Trophoblast cell (in vitro differentiated cells and primary cell): ENCODE data around the gene MAP2K2.

Experiments
- DNase-seq, 2 donors: peaks; one replicate each; pipeline ENCODE4 v3.0.0-alpha.2; 2016
- H2AFZ ChIP-seq: 2 replicates; pipeline ENCODE4 v1.6.1; 2013; ENCODE audit warnings: low read length, moderate library complexity, mild to moderate bottlenecking; ENCODE audit not compliant: insufficient read depth, poor library complexity
- H2AK5ac ChIP-seq: 2 replicates; pipeline ENCODE4 v1.6.1; 2013; ENCODE audit warnings: mild to moderate bottlenecking, low read length
- H2BK120ac ChIP-seq: 2 replicates; pipeline ENCODE4 v1.6.1; 2013; ENCODE audit warnings: low read length, mild to moderate bottlenecking, moderate library complexity; ENCODE audit not compliant: insufficient read depth, poor library complexity
- H2BK12ac ChIP-seq: 2 replicates; pipeline ENCODE4 v1.6.1; 2013; ENCODE audit warnings: mild to moderate bottlenecking, low read length, moderate library complexity
- H2BK5ac ChIP-seq: 2 replicates; pipeline ENCODE4 v1.6.1; 2013; ENCODE audit warnings: low read length, low read depth, moderate library complexity, mild to moderate bottlenecking; ENCODE audit not compliant: poor library complexity
- H3K14ac ChIP-seq: 2 replicates; pipeline ENCODE4 v1.6.1; 2013; ENCODE audit warnings: mild to moderate bottlenecking, low read length
- H3K18ac ChIP-seq: 2 replicates; pipeline ENCODE4 v1.6.1; 2013; ENCODE audit warnings: mild to moderate bottlenecking, low read length
- H3K23ac ChIP-seq: 2 replicates; pipeline ENCODE4 v1.6.1; 2013; ENCODE audit warnings: low read length
- H3K27ac ChIP-seq: 2 replicates; pipeline ENCODE4 v1.5.1; 2013; ENCODE audit warnings: low read depth, mild to moderate bottlenecking, inconsistent platforms, low read length, moderate library complexity
- H3K27me3 ChIP-seq: 2 replicates; pipeline ENCODE4 v1.6.1; 2013; ENCODE audit warnings: inconsistent platforms, mild to moderate bottlenecking, low read length, moderate library complexity; ENCODE audit not compliant: insufficient read depth
- H3K36me3 ChIP-seq, 2 experiments: 1 replicate in 1 of 2; 2 replicates in 1 of 2; pipeline ENCODE4 v1.6.1; 2013; ENCODE audit warnings: low read length in 2 of 2, mild to moderate bottlenecking in 2 of 2, moderate library complexity in 1 of 2; ENCODE audit not compliant: insufficient read depth in 2 of 2, control insufficient read depth in 1 of 2
- H3K4ac ChIP-seq: 2 replicates; pipeline ENCODE4 v1.6.1; 2013; ENCODE audit warnings: low read depth, mild to moderate bottlenecking, low read length, moderate library complexity
- H3K4me1 ChIP-seq, 2 experiments: 1 replicate in 1 of 2; 2 replicates in 1 of 2; pipeline ENCODE4 v1.6.1; 2013; ENCODE audit warnings: low read length in 2 of 2, mild to moderate bottlenecking in 2 of 2, moderate library complexity in 1 of 2; ENCODE audit not compliant: insufficient read depth in 2 of 2, control insufficient read depth in 1 of 2
- H3K4me2 ChIP-seq: 2 replicates; pipeline ENCODE4 v1.6.1; 2013; ENCODE audit warnings: inconsistent platforms, mild to moderate bottlenecking, low read length, moderate library complexity
- H3K4me3 ChIP-seq: 2 replicates; pipeline ENCODE4 v1.5.1; 2013; ENCODE audit warnings: mild to moderate bottlenecking, low read depth, low read length, inconsistent platforms
- H3K79me1 ChIP-seq: one replicate; pipeline ENCODE4 v1.6.1; 2013; ENCODE audit warnings: low read length
- H3K79me2 ChIP-seq: 2 replicates; pipeline ENCODE4 v1.6.1; 2013; ENCODE audit warnings: low read length, mild to moderate bottlenecking; ENCODE audit not compliant: control insufficient read depth, insufficient read depth, poor library complexity
- H3K9ac ChIP-seq: 2 replicates; pipeline ENCODE4 v1.6.1; 2013; ENCODE audit warnings: mild to moderate bottlenecking, low read length
- H3K9me3 ChIP-seq: 2 replicates; pipeline ENCODE4 v1.6.1; 2013; ENCODE audit warnings: low read depth, mild to moderate bottlenecking, control low read depth, inconsistent platforms, low read length; ENCODE audit not compliant: insufficient read depth
- H4K12ac ChIP-seq: 2 replicates; pipeline ENCODE4 v1.6.1; 2013; ENCODE audit warnings: low read depth, mild to moderate bottlenecking, low read length, moderate library complexity
- H4K8ac ChIP-seq: 2 replicates; pipeline ENCODE4 v1.6.1; 2013; ENCODE audit warnings: low read depth, mild to moderate bottlenecking, low read length, moderate library complexity
- H4K91ac ChIP-seq: one replicate; pipeline ENCODE4 v1.6.1; 2013; ENCODE audit warnings: low read depth, mild to moderate bottlenecking, low read length, moderate library complexity
- WGBS: extraction: QIAGEN DNeasy Blood & Tissue Kit; methylation state at CpG from one replicate; pipeline ENCODE4 v1.1.7; 2013; ENCODE audit warnings: missing lambda C conversion rate; ENCODE audit not compliant: insufficient read length, insufficient coverage; ENCODE audit errors: extremely low coverage; 5-methylcytosine and 5-hydroxymethylcytosine counted together

The MAP2K2 gene

DNA sequence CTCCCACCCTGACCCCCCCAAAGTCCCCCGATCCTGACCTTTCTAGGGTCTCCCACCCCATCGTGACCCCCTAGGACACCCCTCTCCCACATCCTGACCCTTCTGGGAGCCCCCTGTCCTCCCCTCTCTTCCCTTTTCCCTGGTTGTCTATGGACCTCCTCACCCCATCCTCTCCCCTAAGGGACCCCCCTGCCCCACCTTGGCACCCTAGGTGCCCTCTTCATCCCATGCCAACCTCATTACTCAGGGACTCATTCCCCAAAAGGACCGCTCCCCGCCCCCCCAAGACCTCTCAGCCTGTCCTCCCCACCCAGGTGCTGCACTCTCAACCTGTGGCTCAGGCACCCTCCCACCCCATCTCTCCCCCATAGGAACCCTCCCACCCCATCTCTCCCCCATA, 2.1 kb downstream of the MAP2K2 start:
- H3K4me1 ChIP-seq, result peaks cover 8 to 10% of the 10 kb centered on the region in 2 experiments
- peaks cover 22 to 25% of the 10 kb centered on the region in 2 experiments for H3K36me3 ChIP-seq
- no peak overlapping the region for H2AK5ac ChIP-seq
- H3K4ac ChIP-seq, result no peak overlapping the region
- H3K4me3 ChIP-seq, result no peak overlapping the region
- H3K79me2 ChIP-seq, result peaks cover 16% of the 10 kb centered on the region
- no peak overlapping the region for H2BK120ac ChIP-seq
- no peak overlapping the region for H4K91ac ChIP-seq
- H2BK5ac ChIP-seq, result no peak overlapping the region
- H3K9me3 ChIP-seq, result no peaks in the 10 kb centered on the region
- no peak overlapping the region for H3K9ac ChIP-seq
- no CpG with 5 or more reads among the region's 4 CpGs for WGBS
- no peak overlapping the region for H3K4me2 ChIP-seq
- peaks cover 8% of the 10 kb centered on the region for H3K79me1 ChIP-seq
- H2AFZ ChIP-seq, result no peak overlapping the region
- no peak overlapping the region for H4K12ac ChIP-seq
- no peak overlapping the region for H3K27ac ChIP-seq
- H3K14ac ChIP-seq, result no peak overlapping the region
- DNase-seq, result no peak
- no peak overlapping the region for H2BK12ac ChIP-seq
- no peaks in the 10 kb centered on the region for H3K27me3 ChIP-seq
- H4K8ac ChIP-seq, result no peak overlapping the region
- H3K23ac ChIP-seq, result no peak overlapping the region
- no peak overlapping the region for H3K18ac ChIP-seq

DNA sequence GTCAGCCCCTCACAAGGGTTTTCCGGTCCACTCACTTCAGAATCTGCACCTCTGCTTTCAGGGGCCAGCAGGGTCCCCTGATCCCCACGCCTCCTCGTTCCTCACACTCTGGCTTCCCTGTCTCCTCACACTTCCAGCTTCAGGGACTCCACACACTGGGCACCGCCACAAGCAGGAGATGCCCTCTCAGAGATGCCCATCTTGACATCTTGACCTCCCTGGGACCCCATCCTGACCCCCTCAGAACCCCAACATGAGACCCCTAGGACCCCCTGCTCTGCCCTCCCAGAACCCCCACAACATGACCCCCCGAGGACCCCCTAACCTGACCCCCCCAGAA, 2.7 kb downstream of the MAP2K2 start:
- WGBS, result no CpG with 5 or more reads among the region's 5 CpGs

DNA sequence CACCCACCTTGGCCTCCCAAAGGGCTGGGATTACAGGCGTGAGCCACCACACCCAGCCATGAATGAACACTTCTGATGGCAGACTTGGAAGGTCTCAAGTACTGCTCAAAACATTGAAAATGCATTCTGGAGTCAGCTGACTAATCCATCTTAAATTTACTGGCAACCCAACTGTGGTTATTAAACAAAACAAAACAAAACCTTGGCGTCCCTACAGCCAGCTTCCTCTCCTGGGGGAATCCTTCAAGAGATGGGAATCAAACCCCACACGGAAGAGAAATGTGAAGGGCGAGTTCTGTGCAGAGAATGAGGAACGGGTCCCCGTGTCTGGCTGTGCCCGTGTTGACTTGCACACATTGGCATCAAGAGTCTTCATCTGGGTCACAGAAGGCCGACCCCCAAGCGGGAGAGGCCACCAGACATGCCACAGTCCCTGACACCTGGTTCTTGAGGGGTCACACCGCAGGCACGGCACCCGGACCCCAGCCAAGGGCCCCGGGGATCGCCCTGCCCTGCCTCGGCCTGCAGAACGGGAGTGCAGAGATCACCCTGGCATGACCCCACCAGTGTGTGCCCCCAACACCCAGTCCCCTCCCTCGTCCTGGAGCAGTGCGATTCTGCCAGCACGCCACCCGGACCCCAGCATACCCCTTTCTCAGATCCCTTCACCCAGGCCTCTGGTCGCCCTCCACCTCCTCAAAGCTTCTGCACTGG, 3.2 kb downstream of the MAP2K2 start:
- no peaks in the 10 kb centered on the region for H3K27me3 ChIP-seq
- no peak overlapping the region for H2AK5ac ChIP-seq
- H3K27ac ChIP-seq, result no peak overlapping the region
- peaks cover 8 to 10% of the 10 kb centered on the region in 2 experiments for H3K4me1 ChIP-seq
- H3K18ac ChIP-seq, result no peak overlapping the region
- no CpG with 5 or more reads among the region's 21 CpGs for WGBS
- DNase-seq, result no peak
- peaks cover 30 to 33% of the 10 kb centered on the region in 2 experiments for H3K36me3 ChIP-seq
- no peaks in the 10 kb centered on the region for H3K9me3 ChIP-seq
- no peak overlapping the region for H2AFZ ChIP-seq
- H3K14ac ChIP-seq, result no peak overlapping the region
- H3K4me3 ChIP-seq, result no peak overlapping the region
- peaks cover 8% of the 10 kb centered on the region for H3K79me1 ChIP-seq
- no peak overlapping the region for H2BK5ac ChIP-seq
- no peak overlapping the region for H3K4me2 ChIP-seq
- H2BK120ac ChIP-seq, result no peak overlapping the region
- H3K23ac ChIP-seq, result no peak overlapping the region
- no peak overlapping the region for H2BK12ac ChIP-seq
- no peak overlapping the region for H4K12ac ChIP-seq
- no peak overlapping the region for H4K8ac ChIP-seq
- peaks cover 16% of the 10 kb centered on the region for H3K79me2 ChIP-seq
- no peak overlapping the region for H3K9ac ChIP-seq
- H3K4ac ChIP-seq, result no peak overlapping the region
- no peak overlapping the region for H4K91ac ChIP-seq

More for the DNA sequence above, 2.7 kb downstream of the MAP2K2 start:
- H4K91ac ChIP-seq, result no peak overlapping the region
- H3K79me1 ChIP-seq, result peaks cover 8% of the 10 kb centered on the region
- H3K79me2 ChIP-seq, result peaks cover 16% of the 10 kb centered on the region
- H3K23ac ChIP-seq, result no peak overlapping the region
- DNase-seq, result no peak
- no peaks in the 10 kb centered on the region for H3K27me3 ChIP-seq
- H3K4ac ChIP-seq, result peak overlapping the region; percentile 15
- H2AFZ ChIP-seq, result no peak overlapping the region
- H3K4me3 ChIP-seq, result no peak overlapping the region
- no peak overlapping the region for H3K27ac ChIP-seq
- no peak overlapping the region for H3K14ac ChIP-seq
- H3K9ac ChIP-seq, result no peak overlapping the region
- no peak overlapping the region for H2BK120ac ChIP-seq
- no peak overlapping the region for H2AK5ac ChIP-seq
- H3K4me2 ChIP-seq, result no peak overlapping the region
- no peak overlapping the region for H4K8ac ChIP-seq
- peaks cover 26 to 28% of the 10 kb centered on the region in 2 experiments for H3K36me3 ChIP-seq
- no peak overlapping the region for H4K12ac ChIP-seq
- no peak overlapping the region for H2BK12ac ChIP-seq
- peaks cover 8 to 10% of the 10 kb centered on the region in 2 experiments for H3K4me1 ChIP-seq
- no peak overlapping the region for H3K18ac ChIP-seq
- no peak overlapping the region for H2BK5ac ChIP-seq
- no peaks in the 10 kb centered on the region for H3K9me3 ChIP-seq

DNA sequence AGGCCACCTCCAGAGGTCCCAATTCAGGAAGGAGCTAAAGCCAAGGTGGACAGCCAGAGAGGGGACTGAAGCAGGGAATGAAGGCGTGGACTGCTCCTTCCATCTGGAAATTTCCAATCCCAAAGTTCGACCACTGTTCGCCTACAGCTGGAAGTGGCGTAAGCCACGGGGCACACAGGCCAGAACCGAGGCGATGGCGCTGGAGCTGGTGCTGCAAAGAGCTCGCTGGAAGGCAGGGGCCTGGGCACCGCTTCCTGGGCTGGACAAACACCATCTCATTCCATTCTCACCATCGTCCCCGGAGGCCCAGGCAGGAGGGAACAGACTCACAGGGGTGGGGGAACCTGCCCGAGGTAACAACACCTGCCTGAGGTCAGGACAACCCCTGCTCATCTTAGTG, 4.2 kb downstream of the MAP2K2 start:
- DNase-seq, result no peak
- no CpG with 5 or more reads among the region's 13 CpGs for WGBS
- H3K4ac ChIP-seq, result no peak overlapping the region
- no peak overlapping the region for H2BK12ac ChIP-seq
- no peak overlapping the region for H3K4me2 ChIP-seq
- peaks cover 16% of the 10 kb centered on the region for H3K79me2 ChIP-seq
- peaks cover 8% of the 10 kb centered on the region for H3K79me1 ChIP-seq
- H3K9ac ChIP-seq, result no peak overlapping the region
- peaks cover 8 to 10% of the 10 kb centered on the region in 2 experiments for H3K4me1 ChIP-seq
- H3K27ac ChIP-seq, result no peak overlapping the region
- H3K4me3 ChIP-seq, result no peak overlapping the region
- no peak overlapping the region for H2BK120ac ChIP-seq
- no peak overlapping the region for H3K23ac ChIP-seq
- H3K36me3 ChIP-seq, result peaks cover 38 to 42% of the 10 kb centered on the region in 2 experiments
- H2AFZ ChIP-seq, result no peak overlapping the region
- no peak overlapping the region for H3K14ac ChIP-seq
- H4K12ac ChIP-seq, result no peak overlapping the region
- H3K18ac ChIP-seq, result peak overlapping the region; percentile 29
- no peak overlapping the region for H4K91ac ChIP-seq
- H3K9me3 ChIP-seq, result no peaks in the 10 kb centered on the region
- no peak overlapping the region for H4K8ac ChIP-seq
- no peak overlapping the region for H2BK5ac ChIP-seq
- H3K27me3 ChIP-seq, result no peaks in the 10 kb centered on the region
- H2AK5ac ChIP-seq, result no peak overlapping the region
